ENCODE measurements around the gene TDRD15. TPM values are rescaled to one million over a fixed set of nuclear protein-coding genes. Genes with fewer than 3 reads are reported as not detected.

Gene TDRD15
- total and polyA plus RNA-seq, 9 of the 15 experiments (the other 6 are each of a cell fraction or from before 2014, with no cell fraction given) = 0.01 to 0.22 (median 0.06) TPM; not detected in 1

DNA sequence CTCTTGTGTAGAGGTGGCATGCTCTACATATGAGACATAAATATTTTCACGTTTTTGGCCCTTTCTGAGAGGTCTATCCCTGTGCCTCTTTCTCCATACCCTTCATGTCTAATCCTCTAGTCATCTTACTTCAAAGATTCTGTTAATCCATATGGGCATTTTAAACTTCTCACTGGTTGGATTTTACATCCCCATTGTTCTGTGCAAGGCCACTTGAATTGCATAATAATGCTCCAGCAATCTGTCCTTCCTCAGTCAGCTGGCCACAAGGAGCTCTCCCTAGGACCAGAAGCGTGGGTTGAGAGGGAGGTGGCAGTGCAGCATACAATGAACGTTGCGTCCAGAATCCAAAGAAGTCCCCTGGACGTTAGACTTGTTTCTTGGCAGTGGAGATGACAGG lies 58.2 kb downstream of the TDRD15 start (continued):
- TF ChIP-seq, protein P1, sequence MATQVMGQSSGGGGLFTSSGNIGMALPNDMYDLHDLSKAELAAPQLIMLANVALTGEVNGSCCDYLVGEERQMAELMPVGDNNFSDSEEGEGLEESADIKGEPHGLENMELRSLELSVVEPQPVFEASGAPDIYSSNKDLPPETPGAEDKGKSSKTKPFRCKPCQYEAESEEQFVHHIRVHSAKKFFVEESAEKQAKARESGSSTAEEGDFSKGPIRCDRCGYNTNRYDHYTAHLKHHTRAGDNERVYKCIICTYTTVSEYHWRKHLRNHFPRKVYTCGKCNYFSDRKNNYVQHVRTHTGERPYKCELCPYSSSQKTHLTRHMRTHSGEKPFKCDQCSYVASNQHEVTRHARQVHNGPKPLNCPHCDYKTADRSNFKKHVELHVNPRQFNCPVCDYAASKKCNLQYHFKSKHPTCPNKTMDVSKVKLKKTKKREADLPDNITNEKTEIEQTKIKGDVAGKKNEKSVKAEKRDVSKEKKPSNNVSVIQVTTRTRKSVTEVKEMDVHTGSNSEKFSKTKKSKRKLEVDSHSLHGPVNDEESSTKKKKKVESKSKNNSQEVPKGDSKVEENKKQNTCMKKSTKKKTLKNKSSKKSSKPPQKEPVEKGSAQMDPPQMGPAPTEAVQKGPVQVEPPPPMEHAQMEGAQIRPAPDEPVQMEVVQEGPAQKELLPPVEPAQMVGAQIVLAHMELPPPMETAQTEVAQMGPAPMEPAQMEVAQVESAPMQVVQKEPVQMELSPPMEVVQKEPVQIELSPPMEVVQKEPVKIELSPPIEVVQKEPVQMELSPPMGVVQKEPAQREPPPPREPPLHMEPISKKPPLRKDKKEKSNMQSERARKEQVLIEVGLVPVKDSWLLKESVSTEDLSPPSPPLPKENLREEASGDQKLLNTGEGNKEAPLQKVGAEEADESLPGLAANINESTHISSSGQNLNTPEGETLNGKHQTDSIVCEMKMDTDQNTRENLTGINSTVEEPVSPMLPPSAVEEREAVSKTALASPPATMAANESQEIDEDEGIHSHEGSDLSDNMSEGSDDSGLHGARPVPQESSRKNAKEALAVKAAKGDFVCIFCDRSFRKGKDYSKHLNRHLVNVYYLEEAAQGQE (IDR thresholded peaks at IDR 0.05; ENCODE audit: borderline replicate concordance) = no peak
- TF ChIP-seq, protein P1 (CRISPR knock-in tag; IDR thresholded peaks at IDR 0.05; ENCODE audit: low read depth) = no peak

DNA sequence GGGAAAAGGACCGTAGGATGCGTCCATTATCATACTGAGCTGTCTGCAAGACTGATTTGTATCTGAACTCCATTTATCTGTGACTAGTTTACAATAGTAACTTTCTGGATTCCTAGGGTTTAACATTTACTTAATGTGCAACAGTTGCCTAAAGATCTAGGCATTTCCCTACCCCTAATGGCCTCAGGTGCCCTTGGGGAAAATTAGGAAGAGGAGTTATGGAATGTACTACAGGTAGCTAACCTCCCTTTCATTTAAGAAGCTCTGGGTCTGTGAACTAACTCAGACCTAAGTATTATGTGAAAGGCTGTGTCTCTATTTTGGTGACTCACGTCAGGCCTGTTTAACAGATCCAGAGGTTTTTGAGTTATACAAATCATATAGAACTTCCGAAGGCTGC lies 59.5 kb downstream of the TDRD15 start:
- FAIRE-seq = no peak
- ChIA-PET CTCF (ENCODE audit: low intra/inter-chr PET ratio) (no interaction called here), POLR2A (no interaction called here)
- no peaks in the 10 kb centered on the region for H3K9me1 ChIP-seq (ENCODE audit: control insufficient read depth, insufficient read depth, low read length)
- no TSS peak for BruUV-seq (replicated peaks)
- in situ Hi-C loops (cut with MboI) (no loop called here), intact Hi-C loops (cut with micrococcal nuclease) (no loop called here)
- no peaks in the 10 kb centered on the region for H4K20me1 ChIP-seq (replicated peaks; ENCODE audit: control insufficient read depth, insufficient read depth, low read length)
- no peak for ATAC-seq
- H3K4me1 ChIP-seq (replicated peaks in 1 of 2; ENCODE audit: control insufficient read depth in 2 of 2, insufficient read depth in 2 of 2, low read length in 2 of 2) = no peaks in the 10 kb centered on the region
- H3K79me2 ChIP-seq (ENCODE audit: control insufficient read depth, insufficient read depth, low read length) = no peaks in the 10 kb centered on the region
- DNase-seq (ENCODE audit: extremely low read depth in 1 of 4, low spot score in 3 of 4) = no peak
- no peaks in the 10 kb centered on the region for H3K9me3 ChIP-seq (replicated peaks; ENCODE audit: control insufficient read depth, insufficient read depth, low read depth, low read length)
- no peak overlapping the region for H3K27ac ChIP-seq (ENCODE audit: extremely low read depth, low read depth, low read length)
- H3K36me3 ChIP-seq (ENCODE audit: control insufficient read depth, insufficient read depth, low read length) = no peaks in the 10 kb centered on the region
- no peak overlapping the region for H3K9ac ChIP-seq (ENCODE audit: insufficient read depth in 1 of 2, low read depth in 2 of 2, low read length in 2 of 2)
- H3K4me2 ChIP-seq (ENCODE audit: insufficient read depth, low read length) = no peak overlapping the region
- no peaks in the 10 kb centered on the region for H3K27me3 ChIP-seq (ENCODE audit: control insufficient read depth in 2 of 2, insufficient read depth in 2 of 2, low read length in 2 of 2)
- 4% methylated on average over 4 of the region's 4 CpGs for WGBS (ENCODE audit: insufficient coverage, low coverage, missing lambda C conversion rate)
- H3K4me3 ChIP-seq = no peak overlapping the region
- no peak overlapping the region for H2AFZ ChIP-seq (ENCODE audit: low read depth, low read length)
- TF ChIP-seq, protein P2, sequence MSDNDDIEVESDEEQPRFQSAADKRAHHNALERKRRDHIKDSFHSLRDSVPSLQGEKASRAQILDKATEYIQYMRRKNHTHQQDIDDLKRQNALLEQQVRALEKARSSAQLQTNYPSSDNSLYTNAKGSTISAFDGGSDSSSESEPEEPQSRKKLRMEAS (CRISPR knock-in tag; IDR thresholded peaks at IDR 0.05) = no peak
- TF ChIP-seq BCL6 (CRISPR knock-in tag; IDR thresholded peaks at IDR 0.05) = no peak
- no peak for TF ChIP-seq SMARCE1 (IDR thresholded peaks at IDR 0.05)
- no peak for TF ChIP-seq TCF7L2 (IDR thresholded peaks at IDR 0.05; ENCODE audit: low read depth, low read length)
- TF ChIP-seq NR2C1 (IDR thresholded peaks at IDR 0.05) = no peak
- no peak for TF ChIP-seq NR2C1 (tag; IDR thresholded peaks at IDR 0.05)
- TF ChIP-seq, protein P3, sequence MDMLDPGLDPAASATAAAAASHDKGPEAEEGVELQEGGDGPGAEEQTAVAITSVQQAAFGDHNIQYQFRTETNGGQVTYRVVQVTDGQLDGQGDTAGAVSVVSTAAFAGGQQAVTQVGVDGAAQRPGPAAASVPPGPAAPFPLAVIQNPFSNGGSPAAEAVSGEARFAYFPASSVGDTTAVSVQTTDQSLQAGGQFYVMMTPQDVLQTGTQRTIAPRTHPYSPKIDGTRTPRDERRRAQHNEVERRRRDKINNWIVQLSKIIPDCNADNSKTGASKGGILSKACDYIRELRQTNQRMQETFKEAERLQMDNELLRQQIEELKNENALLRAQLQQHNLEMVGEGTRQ (CRISPR knock-in tag; IDR thresholded peaks at IDR 0.05) = no peak
- TF ChIP-seq NR2F6 (CRISPR knock-in tag; IDR thresholded peaks at IDR 0.05) = no peak
- no peak for TF ChIP-seq GABPB2 (CRISPR knock-in tag; conservative IDR thresholded peaks at IDR 0.05)
- no peak for TF ChIP-seq SETDB1 (IDR thresholded peaks at IDR 0.05; ENCODE audit: low read length)
- TF ChIP-seq FOXA1 (IDR thresholded peaks at IDR 0.05; ENCODE audit: borderline replicate concordance) = no peak
- TF ChIP-seq CBFA2T3 (IDR thresholded peaks at IDR 0.05) = no peak
- no peak for TF ChIP-seq ZNF347 (CRISPR knock-in tag; IDR thresholded peaks at IDR 0.05; ENCODE audit: low read depth)
- no peak for TF ChIP-seq TAF9B (IDR thresholded peaks at IDR 0.05; ENCODE audit: partially characterized antibody)

Data from K562 (cell line).